Activated CD4-positive, CD25-positive, alpha-beta regulatory T cell (primary cell): ENCODE measurements around the gene THRAP3.

ENCODE experiments used
- DNase-seq, 4 experiments: peaks; one replicate each; lab custom pipeline; 2025; lab: John Stamatoyannopoulos, UW

Gene THRAP3

GRCh38 chr1:36352910-36353878 is 129.0 kb downstream of the THRAP3 start:
- no peak for DNase-seq

- DNase-seq: no peak
These were observed 130.2 kb downstream of the THRAP3 start for GRCh38 chr1:36354486-36354885.
